Measurements from ENCODE around the gene AOPEP.

Gene AOPEP

DNA sequence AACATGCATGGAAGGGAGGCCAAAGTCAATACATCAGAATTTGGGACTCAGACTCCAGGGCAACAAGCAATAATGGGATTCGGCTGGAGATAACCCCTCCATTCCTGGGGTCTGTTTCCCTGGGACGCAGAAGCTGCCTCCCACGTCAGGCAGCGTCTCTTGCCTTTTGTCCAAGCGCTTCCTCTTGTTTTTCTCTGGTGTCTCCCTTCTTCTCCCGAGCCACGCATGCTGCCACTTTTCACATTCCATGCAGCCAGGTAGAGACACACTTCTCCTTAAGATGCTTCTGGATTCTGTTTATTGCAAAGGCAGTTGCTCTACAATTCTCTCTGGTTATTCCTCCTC, 267.3 kb downstream of the AOPEP start:
- DNase-seq (ENCODE audit: low read depth) = no peak

DNA sequence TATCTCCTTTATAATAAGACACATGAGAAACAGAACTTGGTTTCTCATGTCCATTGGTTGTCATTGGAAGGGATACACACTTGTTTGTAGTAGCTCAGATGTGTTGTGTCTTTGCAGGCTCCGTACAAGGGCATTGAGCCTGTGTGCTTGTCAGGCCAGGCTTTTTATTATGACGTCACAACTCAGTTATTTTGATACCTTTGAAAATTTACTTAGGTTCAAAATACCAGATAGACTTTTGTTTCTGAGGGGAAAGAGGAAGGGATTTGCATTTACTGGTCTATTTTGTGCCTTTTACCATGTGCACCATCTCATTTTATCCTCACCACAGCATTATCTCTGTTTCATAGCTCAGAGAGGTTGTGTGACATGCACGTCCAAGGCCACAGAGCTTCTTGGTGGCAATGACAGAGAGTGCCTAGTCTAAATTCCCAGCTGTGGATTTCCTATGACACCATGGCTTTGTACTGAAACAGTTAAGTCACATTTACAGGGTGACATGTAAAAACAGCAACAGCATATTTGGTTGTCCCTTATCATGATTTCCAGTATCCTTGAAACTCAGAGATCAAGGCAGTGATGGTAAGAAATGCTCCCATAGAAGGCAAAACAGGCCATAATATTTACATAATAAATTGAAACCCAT, 268.7 kb downstream of the AOPEP start:
- no peak for DNase-seq (ENCODE audit: low read depth)

DNA sequence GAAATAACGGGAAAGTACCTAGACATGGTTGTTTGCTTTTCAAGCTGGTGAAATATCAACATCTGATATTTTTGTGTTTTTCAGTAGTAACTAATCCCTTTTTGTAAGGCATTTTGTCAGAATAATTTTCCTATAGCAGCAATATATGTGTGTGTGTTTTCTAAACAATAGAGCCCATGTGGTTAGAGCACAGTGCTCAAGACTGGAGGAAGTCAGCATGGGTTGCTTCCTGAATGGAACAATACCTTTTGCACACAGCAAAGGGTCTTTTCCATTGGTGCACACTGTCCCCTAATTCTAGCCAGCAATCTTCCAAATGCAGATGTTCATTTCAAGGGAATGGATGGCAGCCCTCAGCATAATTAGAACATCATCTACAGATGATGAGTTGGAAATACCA, 270.1 kb downstream of the AOPEP start:
- no peak for DNase-seq (ENCODE audit: low read depth)

DNA sequence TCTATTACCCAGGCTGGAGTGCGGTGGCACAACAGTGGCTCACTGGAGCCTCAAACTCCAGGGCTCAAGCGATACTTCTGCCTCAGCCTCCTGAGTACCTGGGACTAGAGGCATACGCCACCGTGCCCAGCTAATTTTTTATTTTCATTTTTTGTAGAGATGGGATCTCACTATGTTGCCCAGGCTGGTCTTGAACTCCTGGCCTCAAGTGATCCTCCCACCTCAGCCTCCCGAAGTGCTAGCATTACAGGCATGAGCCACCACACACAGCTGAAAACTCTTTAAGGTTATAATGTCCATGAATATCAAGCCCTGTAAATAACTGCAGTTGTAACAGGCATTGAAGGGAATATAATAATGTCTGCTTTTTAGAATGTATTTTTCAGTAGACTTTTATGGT, 271.2 kb downstream of the AOPEP start:
- DNase-seq (ENCODE audit: low read depth) = no peak

DNA sequence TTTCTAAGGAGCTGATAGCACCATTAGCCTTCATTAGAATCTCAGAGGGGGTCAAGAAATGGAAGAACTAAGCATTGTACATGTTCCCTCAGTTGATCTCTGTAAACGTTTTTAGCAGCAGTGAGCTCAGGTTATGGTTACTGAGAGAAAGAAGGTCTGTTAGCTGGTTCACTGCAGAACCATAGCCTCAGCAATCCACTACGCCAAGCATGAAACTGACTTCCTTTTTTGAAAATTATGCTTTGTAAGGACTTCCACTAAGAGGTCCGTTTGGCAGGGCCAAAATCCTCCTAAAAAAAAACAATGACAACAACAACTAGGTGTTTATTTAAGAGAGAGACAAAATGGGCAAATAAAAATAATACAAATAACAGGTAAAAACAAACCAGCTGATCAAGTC, 273.3 kb downstream of the AOPEP start:
- no peak for DNase-seq (ENCODE audit: low read depth)

DNA sequence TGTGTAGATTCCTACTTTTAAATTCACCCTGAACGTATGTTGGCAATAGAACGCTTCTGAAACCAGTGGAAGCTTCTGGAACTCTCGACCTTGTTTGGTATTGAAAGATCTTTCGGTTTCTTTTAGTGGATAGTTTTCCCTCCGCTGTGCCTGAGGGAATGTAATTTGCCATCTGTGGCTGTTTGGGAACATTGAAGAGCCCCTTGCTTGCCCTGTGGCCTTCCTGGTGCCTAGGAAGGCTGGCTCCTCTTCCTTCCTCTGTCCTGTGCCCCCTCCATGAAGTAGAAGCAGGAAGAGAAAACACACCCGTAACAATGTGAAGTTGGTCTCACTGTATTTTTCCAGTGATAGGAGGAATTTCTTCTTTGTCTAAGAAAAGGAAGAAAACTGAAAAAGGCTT, 274.3 kb downstream of the AOPEP start:
- no peak for DNase-seq (ENCODE audit: low read depth)

DNA sequence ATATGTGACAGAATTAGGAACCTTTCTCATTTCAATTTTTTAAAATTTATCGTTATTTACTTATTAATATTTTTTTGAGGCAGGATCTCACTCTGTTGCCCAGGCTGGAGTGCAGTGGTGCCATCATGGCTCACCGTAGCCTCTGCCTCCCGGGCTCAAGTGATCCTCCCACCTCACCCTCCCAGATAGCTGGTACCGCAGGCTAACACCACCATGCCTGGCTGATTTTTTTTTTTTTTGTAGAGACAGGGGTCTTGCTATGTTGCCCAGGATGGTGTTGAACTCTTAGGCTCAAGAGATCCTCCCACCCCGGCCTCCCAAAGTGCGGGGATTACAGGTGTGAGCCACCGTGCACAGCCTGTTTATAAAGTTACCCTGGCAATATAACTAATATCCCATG, 275.2 kb downstream of the AOPEP start:
- no peak for DNase-seq (ENCODE audit: low read depth)

DNA sequence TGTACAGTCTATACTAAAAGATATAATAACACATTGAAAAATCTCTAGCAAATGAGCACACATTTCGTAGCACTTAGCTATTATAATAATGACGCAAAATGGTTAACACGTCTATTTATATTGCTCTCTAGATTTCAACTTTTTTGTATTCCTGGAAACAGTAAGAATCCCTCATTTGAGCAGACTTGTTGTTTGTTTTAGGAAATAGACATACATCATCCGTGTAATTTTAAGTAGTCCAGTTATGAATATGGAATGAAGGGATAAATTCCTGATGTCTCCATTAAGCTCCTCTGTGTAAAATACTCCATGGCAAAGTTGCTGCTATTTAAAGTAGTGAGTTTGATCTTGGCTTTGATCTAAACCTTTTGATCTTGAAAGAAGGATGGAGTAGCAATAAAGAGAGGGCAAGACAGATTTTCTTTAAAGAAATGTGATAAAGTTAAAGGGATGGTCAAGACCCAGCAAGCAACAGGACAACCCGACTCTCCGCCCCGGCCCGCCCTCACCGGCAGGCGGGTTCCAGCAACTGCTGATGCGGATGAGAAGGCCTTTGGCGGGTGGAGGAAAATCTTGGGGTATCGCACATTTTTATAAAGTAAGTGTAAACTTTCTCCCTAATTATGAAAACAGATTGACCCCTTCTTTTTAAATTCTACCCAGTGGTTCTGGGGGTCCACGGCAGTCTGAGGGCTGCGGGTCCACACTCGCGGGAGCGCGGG, 277.4 kb downstream of the AOPEP start:
- DNase-seq (ENCODE audit: low read depth) = no peak

DNA sequence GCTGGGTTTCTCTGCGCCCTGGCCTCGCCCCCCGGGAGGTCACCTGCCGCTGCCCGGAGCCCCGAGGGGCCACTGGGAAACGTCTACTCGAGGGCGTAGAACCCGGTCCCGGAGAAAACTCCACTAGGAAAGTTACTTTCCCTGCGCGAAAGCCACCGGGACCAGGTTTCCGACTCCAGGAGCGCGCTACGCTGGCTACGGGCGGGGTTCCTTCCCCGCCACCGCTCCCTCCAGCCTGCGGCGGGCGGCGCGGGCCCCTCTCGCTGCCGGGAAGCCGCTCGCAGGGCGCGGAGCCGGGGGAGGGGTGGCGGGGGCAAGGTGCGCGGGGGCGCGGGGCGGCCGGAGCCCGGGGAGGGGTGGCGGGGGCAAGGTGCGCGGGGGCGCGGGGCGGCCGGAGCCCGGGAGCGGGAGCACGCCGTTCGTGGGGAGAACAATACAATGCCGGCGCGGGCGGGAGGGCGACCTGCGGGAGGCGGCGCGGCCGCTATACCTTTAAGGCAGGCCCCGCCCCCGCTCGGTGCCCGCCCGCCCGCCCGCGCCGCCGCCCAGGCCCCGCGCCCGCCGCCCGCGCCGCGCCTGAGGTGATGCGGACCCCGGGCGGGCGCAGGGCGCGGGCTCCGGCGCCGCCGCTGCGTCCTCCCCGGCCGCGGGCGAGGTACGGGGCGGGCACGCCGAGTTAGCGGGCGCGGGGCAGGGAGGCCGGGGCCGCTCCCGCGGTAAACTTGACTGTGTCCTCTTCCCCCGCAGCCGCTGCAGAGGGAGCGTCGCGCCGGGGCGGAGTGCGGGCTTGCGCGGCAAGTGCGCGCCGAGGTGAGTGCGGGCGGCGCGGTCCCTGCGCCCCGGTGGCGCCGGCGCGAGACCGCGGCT, 278.1 kb downstream of the AOPEP start:
- DNase-seq (ENCODE audit: low read depth) = no peak

DNA sequence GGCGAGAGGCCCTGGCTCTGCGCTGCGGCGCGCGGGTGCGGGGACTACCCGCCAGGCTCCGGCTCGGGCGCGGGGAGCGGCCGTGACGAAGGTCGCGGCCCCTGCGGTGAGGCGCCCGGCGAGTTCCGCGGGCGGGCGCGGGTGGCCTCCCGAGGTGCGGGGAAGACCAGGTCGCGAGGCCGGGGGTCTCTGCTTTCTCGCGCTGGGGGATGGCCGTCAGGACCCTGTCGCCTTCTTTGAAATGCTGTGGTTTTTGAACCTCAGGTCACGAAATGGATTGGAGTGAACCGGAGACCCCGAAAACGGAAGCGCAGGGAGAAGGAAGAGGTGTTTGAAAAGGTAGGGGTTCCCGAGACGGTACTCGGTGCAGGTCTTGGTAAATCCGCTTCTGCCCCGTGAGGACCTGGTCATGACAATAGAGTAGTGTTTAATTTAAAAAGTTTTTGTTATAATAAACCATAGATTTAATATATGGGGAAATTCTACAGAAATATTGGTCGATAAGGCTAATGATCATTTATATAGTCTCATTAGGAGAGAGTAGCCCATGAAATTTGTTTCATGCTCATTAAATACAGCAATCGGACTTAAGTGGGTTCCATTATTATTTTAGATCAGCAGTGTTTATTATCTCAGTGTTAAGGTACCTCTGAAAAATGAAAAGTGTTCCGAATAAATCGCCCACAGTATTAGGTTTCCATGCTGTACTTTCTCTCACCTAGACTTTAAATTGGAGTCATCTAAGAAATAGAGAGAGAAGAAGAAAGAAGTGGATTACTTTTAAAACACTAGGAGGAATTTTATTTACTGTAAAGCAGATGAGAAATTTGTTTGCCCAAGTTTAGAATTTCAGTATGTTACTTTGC, 279.0 kb downstream of the AOPEP start:
- DNase-seq (ENCODE audit: low read depth) = no peak

DNA sequence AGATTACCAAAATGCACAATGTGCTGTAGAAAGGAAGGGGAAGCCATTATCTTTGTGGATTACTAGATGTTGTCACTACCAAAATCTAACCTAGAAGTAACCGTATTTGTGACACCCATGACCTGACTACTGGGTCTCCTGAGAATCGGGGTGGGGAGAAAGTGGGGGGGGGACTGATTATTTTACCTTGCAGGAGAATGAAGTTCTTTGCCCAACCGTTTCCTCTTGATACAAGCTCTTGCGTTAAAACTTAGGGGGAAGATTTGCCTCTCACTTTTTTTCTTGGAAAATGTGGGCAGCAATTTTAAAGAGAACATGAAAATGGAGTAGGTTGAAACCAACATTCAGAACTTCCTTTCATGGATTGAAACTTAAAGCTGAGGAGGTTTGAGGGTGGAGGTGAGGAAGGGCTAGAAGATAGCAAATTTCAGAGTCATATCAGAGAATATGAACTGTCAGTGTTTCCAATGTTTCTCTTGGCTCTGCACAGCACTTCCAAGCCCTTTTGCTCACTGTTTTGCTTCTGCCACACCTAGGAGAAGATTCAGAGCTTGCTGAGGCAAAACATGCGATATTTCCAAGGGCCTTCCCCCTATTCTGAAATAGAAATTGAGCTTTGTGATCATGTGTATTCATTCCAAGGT, 280.8 kb downstream of the AOPEP start:
- DNase-seq (ENCODE audit: low read depth) = no peak

DNA sequence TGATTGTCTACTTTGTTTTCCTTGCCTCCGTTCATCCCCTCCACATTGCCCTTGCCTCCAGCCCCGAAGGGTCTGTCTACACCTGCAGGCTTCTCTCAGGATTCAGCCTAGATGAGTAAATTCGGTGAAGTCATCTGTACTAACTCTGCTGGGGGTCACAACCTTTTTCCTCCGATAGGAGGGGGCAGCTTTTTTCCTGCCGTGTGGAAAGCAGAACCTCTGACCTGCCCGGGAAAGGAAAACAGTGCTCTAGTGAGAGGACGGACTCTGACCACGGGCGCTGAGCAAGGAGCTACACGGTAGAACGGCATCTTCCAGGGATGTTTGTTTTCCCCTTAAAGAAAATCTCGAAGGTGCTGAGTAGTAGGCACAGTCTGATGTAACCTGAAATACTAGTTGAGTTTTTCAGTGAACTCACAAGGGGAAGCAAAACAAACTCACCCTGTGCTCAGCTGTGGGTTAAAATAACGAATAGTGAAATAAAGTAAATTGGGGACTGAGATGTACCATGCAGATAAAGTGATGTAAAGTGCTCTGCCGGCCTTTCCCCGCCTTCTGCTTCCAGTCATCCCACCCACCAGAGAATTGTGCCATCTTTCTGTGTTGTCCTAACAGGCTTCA, 281.8 kb downstream of the AOPEP start:
- DNase-seq (ENCODE audit: low read depth) = no peak

DNA sequence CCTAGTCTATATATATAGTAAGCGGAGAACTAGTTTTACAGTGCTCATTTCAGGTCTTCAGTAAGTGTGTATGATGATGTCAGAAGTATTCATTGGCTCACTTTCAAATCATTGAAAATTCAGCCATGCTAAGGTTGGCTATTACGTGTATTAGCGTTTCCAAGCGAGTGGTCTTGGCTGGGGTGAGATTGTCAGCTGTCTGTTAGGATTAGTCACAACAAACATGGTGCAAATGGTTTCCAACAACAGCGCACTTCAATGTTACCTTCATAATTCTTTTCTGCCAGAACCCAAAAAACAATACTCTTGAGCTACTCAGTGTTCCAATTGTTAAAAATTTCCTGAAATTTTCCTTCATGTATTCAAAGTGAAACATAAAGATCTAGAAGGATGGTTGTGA, 283.0 kb downstream of the AOPEP start:
- DNase-seq (ENCODE audit: low read depth) = no peak

DNA sequence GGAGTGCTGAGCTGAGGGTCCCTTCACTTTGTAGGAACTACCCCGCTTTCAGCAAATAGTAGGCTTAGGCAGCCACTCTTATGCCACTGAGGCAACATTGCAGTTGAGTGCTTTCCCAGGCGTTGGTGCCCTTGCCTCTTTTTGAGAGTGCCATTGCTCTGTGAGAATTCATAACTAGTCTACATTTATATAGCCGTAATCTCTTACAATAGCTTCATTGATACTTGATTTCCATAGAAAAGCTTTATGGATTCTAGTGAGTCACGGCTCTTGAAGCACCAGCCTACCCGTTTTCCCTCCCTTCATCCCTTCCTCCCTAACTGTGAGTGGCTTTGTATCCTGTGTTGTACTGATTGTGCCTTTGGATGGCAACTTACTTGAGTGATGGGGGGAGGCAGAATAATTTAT, 283.9 kb downstream of the AOPEP start:
- no peak for DNase-seq (ENCODE audit: low read depth)

DNA sequence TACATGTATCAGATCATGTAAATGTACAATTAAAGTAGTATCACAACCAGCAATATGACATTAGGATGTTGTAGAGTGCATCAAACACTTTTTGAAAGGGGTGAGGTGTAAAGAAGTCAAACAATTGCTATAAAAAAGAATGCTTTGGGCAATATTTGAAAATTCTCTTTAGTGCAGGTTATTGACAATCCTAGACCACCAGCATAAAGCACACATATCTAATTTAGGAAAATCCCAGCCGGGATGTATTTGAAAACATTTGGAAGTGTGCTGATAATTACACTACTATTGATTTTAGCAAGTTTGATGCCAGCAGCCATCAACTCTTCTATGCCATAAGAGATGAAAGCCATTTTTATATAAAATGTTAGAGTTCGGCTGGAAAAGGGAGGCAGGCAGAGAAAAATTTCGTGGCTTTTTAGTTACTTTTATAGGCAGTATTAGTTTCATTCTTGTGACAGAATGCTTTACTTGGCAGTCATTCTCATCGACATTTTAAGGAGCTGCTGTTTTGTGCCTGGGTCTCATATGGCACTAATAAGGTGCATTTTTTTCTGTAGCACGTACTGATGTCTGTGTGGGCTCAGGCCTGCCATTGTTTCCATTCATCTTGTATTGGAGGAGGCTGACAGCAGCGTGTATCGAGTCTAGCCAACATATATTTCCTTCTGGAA, 285.7 kb downstream of the AOPEP start:
- no peak for DNase-seq (ENCODE audit: low read depth)

DNA sequence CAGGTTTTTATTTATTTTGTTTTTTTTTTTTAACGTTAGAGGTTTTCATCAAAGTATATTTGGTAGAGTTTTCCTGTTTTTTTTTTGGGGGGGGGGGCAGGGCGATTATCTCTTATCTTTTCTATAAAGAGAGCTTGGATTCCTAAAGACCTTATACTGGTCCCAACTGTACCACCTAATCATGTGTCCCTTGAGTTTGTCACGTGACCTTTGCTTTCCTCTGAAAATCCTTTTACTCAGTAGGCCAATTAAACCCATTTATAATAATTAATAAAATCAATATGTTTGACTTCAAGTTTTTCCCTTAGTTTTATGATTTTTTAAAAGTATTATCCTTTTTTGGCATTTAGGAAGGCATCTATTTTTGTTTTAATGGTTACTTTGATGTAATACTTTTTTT, 286.4 kb downstream of the AOPEP start:
- no peak for DNase-seq (ENCODE audit: low read depth)

DNA sequence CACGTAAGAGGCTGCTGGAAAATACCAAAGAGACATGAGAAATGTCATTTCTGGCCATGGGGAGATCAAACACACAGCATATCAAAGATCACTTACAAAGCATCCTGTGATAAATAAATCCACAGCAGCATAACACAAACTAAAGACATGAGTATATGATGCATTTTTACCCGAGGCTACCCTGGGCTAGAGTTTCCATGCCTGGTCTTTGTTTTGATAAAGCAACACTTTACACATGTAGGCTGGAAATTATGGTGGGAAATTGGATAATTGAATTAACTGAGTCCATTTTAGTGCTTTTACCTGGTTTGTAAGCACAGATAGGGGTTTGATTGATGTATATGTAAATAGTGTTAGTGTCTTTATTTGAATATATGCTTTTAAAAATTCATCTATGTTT, 288.4 kb downstream of the AOPEP start:
- DNase-seq (ENCODE audit: low read depth) = no peak

DNA sequence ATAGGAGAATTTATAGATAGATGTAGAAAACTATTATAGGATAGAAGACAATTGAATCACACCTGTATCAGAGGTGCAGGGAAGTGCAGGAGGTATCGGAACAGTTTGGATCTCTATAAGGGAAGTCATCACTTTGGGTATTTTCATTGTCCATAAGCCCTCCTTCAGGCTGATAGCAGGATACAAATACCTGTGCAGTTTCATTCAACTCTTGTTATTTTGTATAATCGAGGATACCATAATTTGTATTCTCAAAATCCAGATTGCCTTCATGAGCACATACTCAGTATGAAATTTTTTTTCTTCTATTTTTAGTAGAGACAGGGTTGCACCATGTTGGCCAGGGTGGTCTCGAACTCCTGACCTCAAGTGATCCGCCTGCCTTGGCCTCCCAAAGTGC, 289.1 kb downstream of the AOPEP start:
- no peak for DNase-seq (ENCODE audit: low read depth)

DNA sequence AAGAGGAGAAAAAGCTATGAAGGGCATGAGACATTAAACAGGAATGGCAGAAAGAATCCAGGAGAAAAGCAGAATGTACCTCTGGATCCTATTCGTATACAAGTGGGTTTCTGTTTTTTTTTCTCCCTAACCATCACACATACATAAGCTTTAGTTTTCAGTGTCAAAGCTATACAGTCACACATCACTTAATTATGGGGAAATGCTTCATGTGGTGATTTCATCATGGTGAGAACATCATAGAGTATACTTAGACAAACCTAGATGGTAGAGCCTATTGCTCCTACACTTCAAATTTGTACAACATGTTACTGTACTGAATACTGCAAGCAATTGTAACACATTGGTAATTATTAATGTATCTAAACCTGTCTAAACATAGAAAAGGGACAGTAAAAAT, 290.6 kb downstream of the AOPEP start:
- no peak for DNase-seq (ENCODE audit: low read depth)

DNA sequence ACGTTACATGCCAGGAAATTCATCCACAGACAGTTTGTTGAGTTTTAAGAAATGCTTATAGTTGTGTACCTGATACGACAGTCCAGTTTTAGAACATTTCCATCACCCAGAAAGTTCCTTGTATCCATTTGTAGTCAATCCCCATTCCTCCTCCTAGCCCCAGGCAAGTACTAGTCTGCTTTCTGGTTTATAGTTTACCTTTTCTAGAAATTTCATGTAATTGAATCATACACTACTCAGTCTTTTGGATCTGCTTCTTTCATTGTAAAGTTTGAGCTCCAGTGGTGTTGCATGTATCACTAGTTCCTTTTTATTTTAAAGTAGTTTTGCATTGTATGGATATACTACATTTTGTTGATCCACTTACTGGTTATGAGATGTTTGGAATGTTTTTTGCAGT, 291.2 kb downstream of the AOPEP start:
- DNase-seq (ENCODE audit: low read depth) = no peak

Data from fibroblast of the conjunctiva (primary cell).